ENCODE measurements around the gene KCNN3. TPM values are rescaled to one million over a fixed set of nuclear protein-coding genes. Genes with fewer than 3 reads are reported as not detected.

KCNN3 gene
- total RNA-seq, 2 donors from 2014 or later, result 3.9 to 4.4 TPM

- H3K4me1 ChIP-seq, result peaks cover 0 to 23% of the 10 kb centered on the region in 2 donors
- H3K27me3 ChIP-seq, result no peaks in the 10 kb centered on the region
- no peaks in the 10 kb centered on the region for H3K36me3 ChIP-seq
- no peak for TF ChIP-seq CTCF (IDR thresholded peaks at IDR 0.05)
- H3K27ac ChIP-seq, result peak overlapping the region; percentile 18 to 46
- DNase-seq (ENCODE audit: low spot score), result peak; percentile 74
- H3K4me3 ChIP-seq, result no peak overlapping the region
- no peaks in the 10 kb centered on the region for H3K9me3 ChIP-seq
Measured at GRCh38 chr1:154767315-154768240, 102.5 kb downstream of the KCNN3 start.

- DNase-seq (ENCODE audit: low spot score), result no peak
- TF ChIP-seq CTCF (IDR thresholded peaks at IDR 0.05), result peak in 1 of 2 donors; percentile 50
- Histone ChIP-seq H3K27me3 (no peaks in the 10 kb centered on the region), H3K27ac (no peak overlapping the region), H3K4me3 (no peak overlapping the region), H3K9me3 (no peaks in the 10 kb centered on the region), H3K36me3 (no peaks in the 10 kb centered on the region), H3K4me1 (peaks cover 0 to 23% of the 10 kb centered on the region in 2 donors)
Measured at GRCh38 chr1:154765970-154766369, 104.1 kb downstream of the KCNN3 start.

GRCh38 chr1:154764773-154765172 is 105.3 kb downstream of the KCNN3 start:
- TF ChIP-seq CTCF (IDR thresholded peaks at IDR 0.05), result no peak
- H3K9me3 ChIP-seq, result no peaks in the 10 kb centered on the region
- H3K4me3 ChIP-seq, result no peak overlapping the region
- no peak for DNase-seq (ENCODE audit: low spot score)
- no peaks in the 10 kb centered on the region for H3K27me3 ChIP-seq
- H3K4me1 ChIP-seq, result peaks cover 0 to 35% of the 10 kb centered on the region in 2 donors
- H3K36me3 ChIP-seq, result no peaks in the 10 kb centered on the region
- H3K27ac ChIP-seq, result no peak overlapping the region

GRCh38 chr1:154764181-154764580 is 105.9 kb downstream of the KCNN3 start:
- H3K36me3 ChIP-seq, result no peaks in the 10 kb centered on the region
- no peaks in the 10 kb centered on the region for H3K27me3 ChIP-seq
- no peak overlapping the region for H3K4me3 ChIP-seq
- no peak for TF ChIP-seq CTCF (IDR thresholded peaks at IDR 0.05)
- H3K4me1 ChIP-seq, result peaks cover 0 to 35% of the 10 kb centered on the region in 2 donors
- no peak for DNase-seq (ENCODE audit: low spot score)
- no peak overlapping the region for H3K27ac ChIP-seq
- H3K9me3 ChIP-seq, result no peaks in the 10 kb centered on the region

GRCh38 chr1:154760469-154760933 is 109.6 kb downstream of the KCNN3 start:
- no peak overlapping the region for H3K27ac ChIP-seq
- no peaks in the 10 kb centered on the region for H3K27me3 ChIP-seq
- peak; percentile 78 to 90 for TF ChIP-seq CTCF (IDR thresholded peaks at IDR 0.05)
- peak overlapping the region; percentile 29 to 45 for H3K4me3 ChIP-seq
- DNase-seq (ENCODE audit: low spot score), result no peak
- H3K4me1 ChIP-seq, result peaks cover 0 to 12% of the 10 kb centered on the region in 2 donors
- H3K9me3 ChIP-seq, result no peaks in the 10 kb centered on the region
- H3K36me3 ChIP-seq, result no peaks in the 10 kb centered on the region
